H1 (cell line): ENCODE results near the gene PCYT1B. TPM values are rescaled to one million over a fixed set of nuclear protein-coding genes. Genes with fewer than 3 reads are reported as not detected.

ENCODE experiments used
- CTCF ChIA-PET: fragments of 300-600 bp; sonication (Branson Sonifier 250); formaldehyde crosslinking; loops from one replicate; lab custom pipeline; 2021; ENCODE audit not compliant: partially characterized antibody; lab: Charles Lee
- POLR2A ChIA-PET: fragments of 300-600 bp; sonication (Branson Sonifier 250); formaldehyde crosslinking; loops from one replicate; lab custom pipeline; 2021; ENCODE audit warnings: inconsistent platforms; ENCODE audit not compliant: partially characterized antibody; lab: Charles Lee
- DNase-seq, 2 experiments: peaks; one replicate each; pipeline versions ENCODE4 v3.0.0 to v3.0.0-alpha.2; 2010 to 2022; ENCODE audit warnings: low spot score in 2 of 2, low read depth in 1 of 2, mixed read lengths in 1 of 2
- FAIRE-seq: peaks from 2 replicates; lab custom pipeline; 2011; peaks lifted over from hg19 to GRCh38; lab: Jason Lieb, UNC
- H2AFZ ChIP-seq: 2 replicates; pipeline ENCODE4 v1.8.1; 2012; ENCODE audit warnings: low read length, inconsistent platforms
- H2AK5ac ChIP-seq: 2 replicates; pipeline ENCODE4 v1.6.1; 2013; ENCODE audit warnings: low read depth, low read length
- H2BK120ac ChIP-seq: replicated peaks from 2 replicates; pipeline ENCODE3; 2013; ENCODE audit warnings: low read depth, low read length, inconsistent platforms
- H2BK12ac ChIP-seq: 2 replicates; pipeline ENCODE4 v1.6.1; 2013; ENCODE audit warnings: low read depth, low read length
- H2BK15ac ChIP-seq: 2 replicates; pipeline ENCODE4 v1.6.1; 2013; ENCODE audit warnings: low read length
- H2BK20ac ChIP-seq: 2 replicates; pipeline ENCODE4 v1.6.1; 2013; ENCODE audit warnings: low read length
- H2BK5ac ChIP-seq: 2 replicates; pipeline ENCODE4 v1.6.1; 2013; ENCODE audit warnings: low read depth, low read length
- H3K14ac ChIP-seq: 2 replicates; pipeline ENCODE4 v1.6.1; 2013; ENCODE audit warnings: inconsistent platforms; ENCODE audit not compliant: insufficient read length
- H3K18ac ChIP-seq: 2 replicates; pipeline ENCODE4 v1.6.1; 2013; ENCODE audit warnings: low read length; ENCODE audit errors: extremely low read depth
- H3K23ac ChIP-seq: 2 replicates; pipeline ENCODE4 v1.6.1; 2013; ENCODE audit warnings: inconsistent platforms; ENCODE audit not compliant: insufficient read length
- H3K23me2 ChIP-seq: 2 replicates; pipeline ENCODE4 v1.6.1; 2013; ENCODE audit warnings: low read depth, low read length
- H3K27ac ChIP-seq: 2 replicates; pipeline ENCODE4 v1.6.1; 2011; ENCODE audit warnings: low read depth, low read length, inconsistent platforms
- H3K27me3 ChIP-seq, 4 experiments: replicated peaks in 1 of 4; 1 replicate in 1 of 4; 2 replicates in 3 of 4; pipeline versions ENCODE4 v1.6.1 to v1.8.1; 2011 to 2013; ENCODE audit warnings: low read length in 3 of 4, mild to moderate bottlenecking in 3 of 4, inconsistent platforms in 2 of 4, mixed read lengths in 2 of 4, moderate library complexity in 1 of 4; ENCODE audit not compliant: control insufficient read depth in 3 of 4, insufficient read depth in 3 of 4; ENCODE audit errors: extremely low read depth in 1 of 4
- H3K36me3 ChIP-seq, 4 experiments: 2 replicates each; pipeline versions ENCODE4 v1.6.1 to v1.8.1; 2011 to 2013; ENCODE audit warnings: mild to moderate bottlenecking in 4 of 4, low read length in 3 of 4, moderate library complexity in 2 of 4, control low read depth in 1 of 4, inconsistent platforms in 1 of 4; ENCODE audit not compliant: insufficient read depth in 4 of 4, control insufficient read depth in 2 of 4
- H3K4ac ChIP-seq: replicated peaks from 2 replicates; pipeline ENCODE3; 2013; ENCODE audit warnings: low read length, low read depth, mixed read lengths, inconsistent platforms; ENCODE audit not compliant: insufficient read length
- H3K4me1 ChIP-seq, 4 experiments: replicated peaks in 1 of 4; 1 replicate in 1 of 4; 2 replicates in 3 of 4; pipeline versions ENCODE4 v1.6.1 to v1.8.1; 2011 to 2013; ENCODE audit warnings: low read length in 3 of 4, inconsistent platforms in 2 of 4, mixed read lengths in 1 of 4; ENCODE audit not compliant: insufficient read depth in 4 of 4, control insufficient read depth in 3 of 4
- H3K4me2 ChIP-seq, 2 experiments: 2 replicates each; pipeline versions ENCODE4 v1.6.1 to v1.8.1; 2011 to 2013; ENCODE audit warnings: low read depth in 2 of 2, low read length in 2 of 2, control low read depth in 1 of 2, inconsistent platforms in 1 of 2, mild to moderate bottlenecking in 1 of 2; ENCODE audit not compliant: insufficient read depth in 1 of 2
- H3K4me3 ChIP-seq, 4 experiments: fragments of 200-600, 300-600 bp in 1 of 4; sonication (generic), shearing (Covaris generic), sonication (Bioruptor Twin) in 1 of 4; 2 replicates each; pipeline versions ENCODE4 v1.5.1 to v1.8.1; 2011 to 2016; ENCODE audit warnings: low read length in 4 of 4, low read depth in 3 of 4, control low read depth in 2 of 4, inconsistent platforms in 2 of 4, mild to moderate bottlenecking in 2 of 4, mixed read lengths in 1 of 4, moderate library complexity in 1 of 4; ENCODE audit not compliant: insufficient read depth in 2 of 4; ENCODE audit errors: extremely low read depth in 1 of 4
- H3K56ac ChIP-seq: replicated peaks from 2 replicates; pipeline ENCODE3; 2013; ENCODE audit warnings: low read depth, mild to moderate bottlenecking, mixed read lengths, low read length, inconsistent platforms; ENCODE audit not compliant: insufficient read length
- H3K79me1 ChIP-seq: 2 replicates; pipeline ENCODE4 v1.6.1; 2013; ENCODE audit warnings: low read depth, low read length, control low read depth
- H3K79me2 ChIP-seq, 2 experiments: 2 replicates each; pipeline versions ENCODE4 v1.6.1 to v1.8.1; 2012 to 2013; ENCODE audit warnings: low read length in 2 of 2, mild to moderate bottlenecking in 2 of 2, inconsistent platforms in 1 of 2; ENCODE audit not compliant: insufficient read depth in 2 of 2, control insufficient read depth in 1 of 2
- H3K9ac ChIP-seq, 4 experiments: replicated peaks in 1 of 4; 1 replicate in 1 of 4; 2 replicates in 3 of 4; pipeline versions ENCODE4 v1.6.1 to v1.8.1; 2011 to 2013; ENCODE audit warnings: low read depth in 3 of 4, low read length in 3 of 4, control low read depth in 2 of 4, mild to moderate bottlenecking in 2 of 4, moderate library complexity in 2 of 4, inconsistent platforms in 1 of 4; ENCODE audit errors: extremely low read depth in 1 of 4
- H3K9me3 ChIP-seq, 2 experiments: 2 replicates each; pipeline versions ENCODE4 v1.6.1 to v1.8.1; 2012 to 2013; ENCODE audit warnings: mild to moderate bottlenecking in 2 of 2, moderate library complexity in 2 of 2, control low read depth in 1 of 2, inconsistent platforms in 1 of 2, low read depth in 1 of 2, low read length in 1 of 2, mixed read lengths in 1 of 2; ENCODE audit not compliant: insufficient read depth in 2 of 2
- H4K20me1 ChIP-seq, 2 experiments: replicated peaks in 1 of 2; 2 replicates each; pipeline versions ENCODE3 to v1.8.1; 2011 to 2013; ENCODE audit warnings: inconsistent platforms in 2 of 2, low read length in 2 of 2, mild to moderate bottlenecking in 1 of 2; ENCODE audit not compliant: insufficient read depth in 2 of 2, control insufficient read depth in 1 of 2
- H4K5ac ChIP-seq: 2 replicates; pipeline ENCODE4 v1.6.1; 2013; ENCODE audit warnings: low read length, low read depth, mixed read lengths, inconsistent platforms; ENCODE audit not compliant: insufficient read length
- H4K8ac ChIP-seq: 2 replicates; pipeline ENCODE4 v1.8.0; 2013; ENCODE audit warnings: mild to moderate bottlenecking, moderate library complexity, low read length, inconsistent platforms; ENCODE audit not compliant: insufficient read depth; ENCODE audit errors: extremely low read depth
- H4K91ac ChIP-seq: replicated peaks from 2 replicates; pipeline ENCODE3; 2013; ENCODE audit warnings: low read length, mixed read lengths, inconsistent platforms; ENCODE audit not compliant: insufficient read length
- CHD1 ChIP-seq: IDR thresholded peaks from 2 replicates; pipeline ENCODE4 v1.6.1; 2012; ENCODE audit warnings: low read depth, low read length, improper control_type of control experiment
- EP300 ChIP-seq, 2 experiments: IDR thresholded peaks; 1 replicate in 1 of 2; 2 replicates in 1 of 2; pipeline ENCODE4 v1.6.1; 2011 to 2012; ENCODE audit warnings: low read depth in 2 of 2, low read length in 2 of 2, mild to moderate bottlenecking in 2 of 2, borderline replicate concordance in 1 of 2, inconsistent platforms in 1 of 2, moderate library complexity in 1 of 2
- GTF2F1 ChIP-seq: IDR thresholded peaks from 2 replicates; pipeline ENCODE4 v1.6.1; 2012; ENCODE audit warnings: low read depth, low read length, improper control_type of control experiment, borderline replicate concordance
- SAP30 ChIP-seq: fragments of 300-600 bp; sonication (generic); IDR thresholded peaks from 2 replicates; pipeline ENCODE4 v1.7.1; 2012; ENCODE audit warnings: low read length, moderate library complexity, mild to moderate bottlenecking, inconsistent platforms; ENCODE audit not compliant: insufficient read depth, insufficient replicate concordance
- SIX5 ChIP-seq: IDR thresholded peaks from 2 replicates; pipeline ENCODE4 v1.6.1; 2011; ENCODE audit warnings: mild to moderate bottlenecking, low read depth, low read length
- SP2 ChIP-seq: IDR thresholded peaks from 2 replicates; pipeline ENCODE4 v1.6.1; 2012; ENCODE audit warnings: mild to moderate bottlenecking, low read length, inconsistent platforms
- SP4 ChIP-seq: IDR thresholded peaks from 2 replicates; pipeline ENCODE4 v1.6.1; 2012; ENCODE audit warnings: low read length, inconsistent platforms
- polyA plus RNA-seq, 7 experiments: library from polyadenylated mRNA; depleted of rRNA in 3 of 7; stranded (reverse) in 5 of 7; unstranded in 2 of 7; fragments of >200 nt in 5 of 7; fragments of 200-250 nt in 2 of 7; gene quantifications; 1 replicate in 5 of 7; 2 replicates in 1 of 7; 4 replicates in 1 of 7; pipeline versions ENCODE4 v1.2.1 to v1.2.3, GENCODE V29; 2011 to 2013; ENCODE audit warnings: missing spikeins in 2 of 7, mixed read lengths in 2 of 7
- total RNA-seq: library from RNA; stranded (reverse); fragmentation: NEBNext Ultra II Directional; extraction: Animal tissue kit (Norgen Biotek cat#: 25700); gene quantifications from 2 replicates; pipeline ENCODE4 v1.2.1, GENCODE V29; 2021

Gene PCYT1B
- total and polyA plus RNA-seq, 2 of the 8 experiments (the other 6 are each of a cell fraction or from before 2014, with no cell fraction given), result 17.9 to 30.6 TPM

GRCh38 chrX:24661292-24661691 is 14.1 kb upstream of the PCYT1B start:
- H3K4me1 ChIP-seq, result no peaks in the 10 kb centered on the region; a peak in 1 of 7 replicates
- no peak overlapping the region for H3K4me2 ChIP-seq
- no peak overlapping the region for H3K56ac ChIP-seq
- no peaks in the 10 kb centered on the region for H3K27me3 ChIP-seq
- H3K9ac ChIP-seq, result no peak overlapping the region
- no peak overlapping the region for H2BK120ac ChIP-seq
- no peak overlapping the region for H4K91ac ChIP-seq
- H3K9me3 ChIP-seq, result no peaks in the 10 kb centered on the region
- no peak overlapping the region for H3K4ac ChIP-seq
- no peak overlapping the region for H2BK12ac ChIP-seq
- H3K4me3 ChIP-seq, result no peak overlapping the region
- H3K18ac ChIP-seq, result no peak overlapping the region
- no peak overlapping the region for H3K27ac ChIP-seq
- H4K8ac ChIP-seq, result no peak overlapping the region
- H2AFZ ChIP-seq, result no peak overlapping the region
- no peaks in the 10 kb centered on the region for H3K79me2 ChIP-seq
- no peaks in the 10 kb centered on the region for H4K20me1 ChIP-seq
- no peak overlapping the region for H2BK5ac ChIP-seq
- no peak for DNase-seq
- TF ChIP-seq SP4 (no peak), CHD1 (no peak), GTF2F1 (no peak), EP300 (IDR thresholded peaks at IDR 0.05; ENCODE audit: borderline replicate concordance in 1 of 2, low read depth in 2 of 2, low read length in 2 of 2) (no peak), SP2 (no peak), SIX5 (no peak), SAP30 (no peak)
- no peak overlapping the region for H3K23ac ChIP-seq
- H3K36me3 ChIP-seq, result no peaks in the 10 kb centered on the region
- no peak overlapping the region for H3K14ac ChIP-seq
- H3K79me1 ChIP-seq, result no peaks in the 10 kb centered on the region
- no peak overlapping the region for H4K5ac ChIP-seq
- no peak overlapping the region for H2BK15ac ChIP-seq
- no peak for FAIRE-seq
- POLR2A ChIA-PET, result no interaction called here
- H3K23me2 ChIP-seq, result no peaks in the 10 kb centered on the region
- H2BK20ac ChIP-seq, result no peak overlapping the region
- no peak overlapping the region for H2AK5ac ChIP-seq
- CTCF ChIA-PET, result no interaction called here
